Measurements from ENCODE around the gene RHEX. TPM values are rescaled to one million over a fixed set of nuclear protein-coding genes. Genes with fewer than 3 reads are reported as not detected.

The RHEX gene
- total and polyA plus RNA-seq, 2 of the 13 experiments (the other 11 are each of a cell fraction or from before 2014, with no cell fraction given): 1.4 to 2.7 TPM

DNA sequence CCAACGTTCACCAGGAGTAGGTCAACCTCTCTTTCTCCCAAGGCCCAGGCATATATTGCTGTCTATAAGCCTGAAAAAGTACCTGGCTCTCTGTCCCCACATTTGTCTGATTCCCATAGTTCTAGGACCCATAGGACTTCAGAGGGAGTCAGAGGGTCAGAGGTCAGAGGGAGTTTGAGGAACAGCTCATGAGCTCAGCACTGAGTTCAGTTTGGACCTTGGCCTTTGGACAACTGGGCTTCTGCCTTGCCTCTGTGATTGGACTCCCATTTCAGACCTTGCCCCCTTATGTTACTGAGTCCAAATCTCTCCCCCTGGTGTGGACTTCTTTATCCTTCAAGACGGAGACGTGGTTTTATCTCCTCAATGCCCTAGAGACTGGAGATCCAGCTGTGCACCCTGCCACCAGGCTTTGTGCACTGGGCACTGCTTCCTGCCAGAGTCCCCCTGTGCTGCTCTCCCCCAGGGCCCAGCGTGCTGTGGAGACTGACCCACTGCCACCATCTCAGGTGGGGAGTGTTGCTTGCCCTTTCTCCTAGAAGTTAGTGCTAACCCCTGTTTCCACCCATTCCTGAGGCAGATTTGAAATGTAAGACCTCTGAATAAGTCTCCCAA, 32.5 kb upstream of the RHEX start:
- no peak overlapping the region for H2AFZ ChIP-seq (ENCODE audit: low read length)
- no peaks in the 10 kb centered on the region for H3K9me3 ChIP-seq (ENCODE audit: low read length)
- WGBS (ENCODE audit: low lambda C conversion rate): 64% methylated on average over 4 of the region's 4 CpGs
- H3K4me2 ChIP-seq (ENCODE audit: low read depth, low read length): no peak overlapping the region
- H3K4me1 ChIP-seq (ENCODE audit: insufficient read depth, low read length): peaks cover 30% of the 10 kb centered on the region
- no peaks in the 10 kb centered on the region for H3K36me3 ChIP-seq (replicated peaks in 1 of 2; ENCODE audit: control insufficient read depth in 1 of 2, insufficient read depth in 2 of 2, low read length in 2 of 2)
- DNase-seq (ENCODE audit: low spot score) (no peak), FAIRE-seq (no peak), ATAC-seq (no peak)
- BruUV-seq (replicated peaks): no TSS peak
- CTCF ChIA-PET (ENCODE audit: low intra/inter-chr PET ratio, low total read pairs): no interaction called here
- POLR2A ChIA-PET: no interaction called here
- H3K27ac ChIP-seq (ENCODE audit: extremely low read length, insufficient read depth, low read length): no peak overlapping the region
- no peak overlapping the region for H3K4me3 ChIP-seq (replicated peaks in 1 of 3; ENCODE audit: insufficient read depth in 1 of 3, low read depth in 2 of 3, low read length in 3 of 3)
- intact Hi-C loops (cut with micrococcal nuclease; ENCODE audit: unreplicated experiment): no loop called here
- H3K27me3 ChIP-seq (ENCODE audit: control insufficient read depth in 1 of 2, insufficient read depth in 2 of 2, low read length in 2 of 2): peaks cover 0 to 17% of the 10 kb centered on the region in 2 experiments; a peak in 3 of 5 replicates
- in situ Hi-C loops (cut with HindIII; ENCODE audit: extremely low pct_ligation_motif_present, low pct_unique_long_range_greater_than_20kb): no loop called here
- no peaks in the 10 kb centered on the region for H4K20me1 ChIP-seq (ENCODE audit: insufficient read depth, low read length)
- H3K79me2 ChIP-seq (ENCODE audit: insufficient read depth, low read length): no peaks in the 10 kb centered on the region
- H3K9ac ChIP-seq (ENCODE audit: insufficient read depth, low read depth, low read length): no peak overlapping the region
- TF ChIP-seq HNF4A (CRISPR knock-in tag; IDR thresholded peaks at IDR 0.05): peak; percentile 35; the same call in 1 of the 2 replicates
- TF ChIP-seq, protein P1, sequence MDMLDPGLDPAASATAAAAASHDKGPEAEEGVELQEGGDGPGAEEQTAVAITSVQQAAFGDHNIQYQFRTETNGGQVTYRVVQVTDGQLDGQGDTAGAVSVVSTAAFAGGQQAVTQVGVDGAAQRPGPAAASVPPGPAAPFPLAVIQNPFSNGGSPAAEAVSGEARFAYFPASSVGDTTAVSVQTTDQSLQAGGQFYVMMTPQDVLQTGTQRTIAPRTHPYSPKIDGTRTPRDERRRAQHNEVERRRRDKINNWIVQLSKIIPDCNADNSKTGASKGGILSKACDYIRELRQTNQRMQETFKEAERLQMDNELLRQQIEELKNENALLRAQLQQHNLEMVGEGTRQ (IDR thresholded peaks at IDR 0.05; ENCODE audit: low read depth, low read length): no peak
- TF ChIP-seq, protein P1 (CRISPR knock-in tag; IDR thresholded peaks at IDR 0.05; ENCODE audit: borderline replicate concordance): no peak
- no peak for TF ChIP-seq HHEX (CRISPR knock-in tag; IDR thresholded peaks at IDR 0.05)
- TF ChIP-seq, protein P2, sequence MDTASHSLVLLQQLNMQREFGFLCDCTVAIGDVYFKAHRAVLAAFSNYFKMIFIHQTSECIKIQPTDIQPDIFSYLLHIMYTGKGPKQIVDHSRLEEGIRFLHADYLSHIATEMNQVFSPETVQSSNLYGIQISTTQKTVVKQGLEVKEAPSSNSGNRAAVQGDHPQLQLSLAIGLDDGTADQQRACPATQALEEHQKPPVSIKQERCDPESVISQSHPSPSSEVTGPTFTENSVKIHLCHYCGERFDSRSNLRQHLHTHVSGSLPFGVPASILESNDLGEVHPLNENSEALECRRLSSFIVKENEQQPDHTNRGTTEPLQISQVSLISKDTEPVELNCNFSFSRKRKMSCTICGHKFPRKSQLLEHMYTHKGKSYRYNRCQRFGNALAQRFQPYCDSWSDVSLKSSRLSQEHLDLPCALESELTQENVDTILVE (CRISPR knock-in tag; IDR thresholded peaks at IDR 0.05): no peak
- no peak for TF ChIP-seq ZNF891 (CRISPR knock-in tag; IDR thresholded peaks at IDR 0.05)
- no peak for TF ChIP-seq HMG20A (CRISPR knock-in tag; IDR thresholded peaks at IDR 0.05; ENCODE audit: borderline replicate concordance)
- no peak for TF ChIP-seq NFIC (IDR thresholded peaks at IDR 0.05; ENCODE audit: low read length)
- no peak for TF ChIP-seq ZNF724P (CRISPR knock-in tag; IDR thresholded peaks at IDR 0.05; ENCODE audit: borderline replicate concordance)
- TF ChIP-seq NR2F6 (IDR thresholded peaks at IDR 0.05): peak; percentile 9; the same call in 1 of the 2 replicates
- no peak for TF ChIP-seq NR2F6 (CRISPR knock-in tag; IDR thresholded peaks at IDR 0.05)
- TF ChIP-seq, protein P3, sequence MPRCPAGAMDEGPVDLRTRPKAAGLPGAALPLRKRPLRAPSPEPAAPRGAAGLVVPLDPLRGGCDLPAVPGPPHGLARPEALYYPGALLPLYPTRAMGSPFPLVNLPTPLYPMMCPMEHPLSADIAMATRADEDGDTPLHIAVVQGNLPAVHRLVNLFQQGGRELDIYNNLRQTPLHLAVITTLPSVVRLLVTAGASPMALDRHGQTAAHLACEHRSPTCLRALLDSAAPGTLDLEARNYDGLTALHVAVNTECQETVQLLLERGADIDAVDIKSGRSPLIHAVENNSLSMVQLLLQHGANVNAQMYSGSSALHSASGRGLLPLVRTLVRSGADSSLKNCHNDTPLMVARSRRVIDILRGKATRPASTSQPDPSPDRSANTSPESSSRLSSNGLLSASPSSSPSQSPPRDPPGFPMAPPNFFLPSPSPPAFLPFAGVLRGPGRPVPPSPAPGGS (CRISPR knock-in tag; IDR thresholded peaks at IDR 0.05): no peak
- no peak for TF ChIP-seq SMYD3 (CRISPR knock-in tag; IDR thresholded peaks at IDR 0.05)
- 0 out of 2 replicates have a peak, but pooled peaks have one; percentile 26 for TF ChIP-seq NCOR1 (IDR thresholded peaks at IDR 0.05; ENCODE audit: borderline replicate concordance, low read length)
- TF ChIP-seq HDAC1 (CRISPR knock-in tag; IDR thresholded peaks at IDR 0.05): no peak
- TF ChIP-seq, protein P4, sequence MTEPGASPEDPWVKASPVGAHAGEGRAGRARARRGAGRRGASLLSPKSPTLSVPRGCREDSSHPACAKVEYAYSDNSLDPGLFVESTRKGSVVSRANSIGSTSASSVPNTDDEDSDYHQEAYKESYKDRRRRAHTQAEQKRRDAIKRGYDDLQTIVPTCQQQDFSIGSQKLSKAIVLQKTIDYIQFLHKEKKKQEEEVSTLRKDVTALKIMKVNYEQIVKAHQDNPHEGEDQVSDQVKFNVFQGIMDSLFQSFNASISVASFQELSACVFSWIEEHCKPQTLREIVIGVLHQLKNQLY (CRISPR knock-in tag; IDR thresholded peaks at IDR 0.05): no peak
- no peak for TF ChIP-seq ATF1 (CRISPR knock-in tag; IDR thresholded peaks at IDR 0.05)
- TF ChIP-seq ZNF260 (CRISPR knock-in tag; IDR thresholded peaks at IDR 0.05; ENCODE audit: borderline replicate concordance, low read depth): no peak
- TF ChIP-seq, protein P5, sequence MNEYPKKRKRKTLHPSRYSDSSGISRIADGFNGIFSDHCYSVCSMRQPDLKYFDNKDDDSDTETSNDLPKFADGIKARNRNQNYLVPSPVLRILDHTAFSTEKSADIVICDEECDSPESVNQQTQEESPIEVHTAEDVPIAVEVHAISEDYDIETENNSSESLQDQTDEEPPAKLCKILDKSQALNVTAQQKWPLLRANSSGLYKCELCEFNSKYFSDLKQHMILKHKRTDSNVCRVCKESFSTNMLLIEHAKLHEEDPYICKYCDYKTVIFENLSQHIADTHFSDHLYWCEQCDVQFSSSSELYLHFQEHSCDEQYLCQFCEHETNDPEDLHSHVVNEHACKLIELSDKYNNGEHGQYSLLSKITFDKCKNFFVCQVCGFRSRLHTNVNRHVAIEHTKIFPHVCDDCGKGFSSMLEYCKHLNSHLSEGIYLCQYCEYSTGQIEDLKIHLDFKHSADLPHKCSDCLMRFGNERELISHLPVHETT (CRISPR knock-in tag; conservative IDR thresholded peaks at IDR 0.05): no peak
- no peak for TF ChIP-seq JDP2 (CRISPR knock-in tag; IDR thresholded peaks at IDR 0.05; ENCODE audit: borderline replicate concordance)
- TF ChIP-seq MEIS1 (CRISPR knock-in tag; IDR thresholded peaks at IDR 0.05; ENCODE audit: borderline replicate concordance): no peak

Measured in HepG2 (cell line).